B cell (primary cell): Measurements from ENCODE around the gene C1orf122. TPM values are rescaled to one million over a fixed set of nuclear protein-coding genes. Genes with fewer than 3 reads are reported as not detected.

Experiments
- ATAC-seq: fragments of 200-7000 bp; cut with Tn5 transposase; one replicate; pipeline ENCODE4 v1.10.0; 2021; ENCODE audit warnings: low read depth, mild to moderate bottlenecking, moderate number of reproducible peaks, moderate library complexity
- CTCF ChIA-PET: fragments of 350-600 bp; sonication (Branson Sonifier 250); formaldehyde crosslinking; loops from one replicate; lab custom pipeline; 2021; ENCODE audit warnings: antibody characterized with exemption, inconsistent platforms; lab: Charles Lee
- POLR2A ChIA-PET: fragments of 350-600 bp; sonication (Branson Sonifier 250); formaldehyde crosslinking; loops from one replicate; lab custom pipeline; 2021; ENCODE audit warnings: antibody characterized with exemption; lab: Charles Lee
- DNase-seq: peaks from one replicate; pipeline ENCODE4 v3.0.0; 2013
- H2AFZ ChIP-seq: 2 replicates; pipeline ENCODE4 v1.6.1; 2012; ENCODE audit warnings: mild to moderate bottlenecking, low read depth, low read length; ENCODE audit not compliant: insufficient read depth, poor library complexity, severe bottlenecking
- H3K27ac ChIP-seq, 2 donors: 1 replicate in 1 of 2; 2 replicates in 1 of 2; pipeline ENCODE4 v1.5.1; 2012 to 2013; ENCODE audit warnings: low read length in 2 of 2, mild to moderate bottlenecking in 2 of 2, moderate library complexity in 1 of 2
- H3K27me3 ChIP-seq, 4 experiments: fragments of 200-600 bp in 1 of 4; sonication (generic) in 1 of 4; replicated peaks in 1 of 4; 1 replicate in 2 of 4; 2 replicates in 2 of 4; pipeline versions ENCODE4 v1.6.1 to v1.7.0; 2013 to 2016; ENCODE audit warnings: low read length in 3 of 4, mild to moderate bottlenecking in 2 of 4, mixed read lengths in 1 of 4, moderate library complexity in 1 of 4; ENCODE audit not compliant: insufficient read depth in 4 of 4, control insufficient read depth in 3 of 4; ENCODE audit errors: control extremely low read depth in 1 of 4
- H3K36me3 ChIP-seq, 2 experiments: replicated peaks in 1 of 2; 1 replicate in 1 of 2; 2 replicates in 1 of 2; pipeline versions ENCODE4 v1.6.1 to v1.7.1; 2013; ENCODE audit warnings: low read length in 1 of 2; ENCODE audit not compliant: insufficient read depth in 2 of 2, control insufficient read depth in 1 of 2; ENCODE audit errors: control extremely low read depth in 1 of 2, extremely low read depth in 1 of 2
- H3K4me1 ChIP-seq, 2 donors: fragments of 200-600 bp in 1 of 2; sonication (generic) in 1 of 2; 1 replicate in 1 of 2; 2 replicates in 1 of 2; pipeline versions ENCODE4 v1.5.1 to v1.6.1; 2013 to 2017; ENCODE audit warnings: low read length in 2 of 2; ENCODE audit not compliant: control insufficient read depth in 2 of 2, insufficient read depth in 2 of 2
- H3K4me2 ChIP-seq: replicated peaks from 2 replicates; pipeline ENCODE3; 2012; ENCODE audit warnings: mild to moderate bottlenecking, low read depth, low read length; ENCODE audit not compliant: poor library complexity, severe bottlenecking
- H3K4me3 ChIP-seq, 5 experiments: fragments of 200-600 bp in 1 of 5; sonication (generic) in 1 of 5; 1 replicate in 3 of 5; 2 replicates in 2 of 5; pipeline versions ENCODE4 v1.5.1 to v1.7.0; 2011 to 2016; ENCODE audit warnings: low read length in 4 of 5, mild to moderate bottlenecking in 4 of 5, low read depth in 2 of 5, control low read depth in 1 of 5, moderate library complexity in 1 of 5; ENCODE audit not compliant: insufficient read depth in 1 of 5; ENCODE audit errors: control extremely low read depth in 1 of 5, extremely low read depth in 1 of 5
- H3K79me2 ChIP-seq: fragments of 200-600 bp; sonication (generic); one replicate; pipeline ENCODE4 v1.6.0; 2016; ENCODE audit warnings: low read length; ENCODE audit not compliant: control insufficient read depth, insufficient read depth
- H3K9ac ChIP-seq: fragments of 200-600 bp; sonication (generic); 2 replicates; pipeline ENCODE4 v1.6.1; 2017; ENCODE audit warnings: mild to moderate bottlenecking, low read length, moderate library complexity
- H3K9me3 ChIP-seq, 3 donors: one replicate each; pipeline versions ENCODE4 v1.6.1 to v1.7.1; 2013; ENCODE audit warnings: low read length in 2 of 3; ENCODE audit not compliant: control insufficient read depth in 2 of 3, insufficient read depth in 1 of 3; ENCODE audit errors: control extremely low read depth in 1 of 3
- H4K20me1 ChIP-seq: 2 replicates; pipeline ENCODE4 v1.6.0; 2012; ENCODE audit warnings: mild to moderate bottlenecking, low read length; ENCODE audit not compliant: insufficient read depth, control insufficient read depth, poor library complexity, severe bottlenecking
- H3K27ac Mint-ChIP-seq: one replicate; pipeline ENCODE4 v1.8.0; 2021; ENCODE audit warnings: mixed read lengths
- H3K27me3 Mint-ChIP-seq: one replicate; pipeline ENCODE4 v1.8.0; 2021; ENCODE audit warnings: mixed read lengths
- H3K4me1 Mint-ChIP-seq: one replicate; pipeline ENCODE4 v1.8.0; 2021; ENCODE audit warnings: mixed read lengths
- H3K4me3 Mint-ChIP-seq: one replicate; pipeline ENCODE4 v1.8.0; 2021; ENCODE audit warnings: mixed read lengths
- H3K9me3 Mint-ChIP-seq: one replicate; pipeline ENCODE4 v1.8.0; 2022; ENCODE audit warnings: mixed read lengths; ENCODE audit not compliant: insufficient read depth
- EZH2 ChIP-seq: IDR thresholded peaks from 2 replicates; pipeline ENCODE4 v1.6.1; 2012; ENCODE audit warnings: borderline replicate concordance, low read depth, mild to moderate bottlenecking, moderate library complexity, low read length; ENCODE audit not compliant: insufficient read depth, poor library complexity, severe bottlenecking
- WGBS: methylation state at CpG from one replicate; pipeline ENCODE4 v1.1.5; 2013; ENCODE audit warnings: missing lambda C conversion rate; ENCODE audit not compliant: insufficient coverage; 5-methylcytosine and 5-hydroxymethylcytosine counted together
- intact Hi-C: fragments of 100-400 bp; cut with micrococcal nuclease; formaldehyde crosslinking; loops from one replicate; pipeline ENCODE4 v1.10.0; 2022
- polyA plus RNA-seq: library from polyadenylated mRNA; depleted of rRNA; stranded (reverse); fragments of >200 nt; gene quantifications from 2 replicates; pipeline ENCODE4 v1.2.3, GENCODE V29; 2012
- total RNA-seq, 2 donors: library from RNA; stranded (reverse); fragments of 120-200 nt in 1 of 2; gene quantifications; 1 replicate in 1 of 2; 2 replicates in 1 of 2; pipeline versions ENCODE4 v1.2.3 to v1.2.4, GENCODE V29; 2013 to 2022
- TF ChIP-seq, protein P1 (sequence below): fragments of 200-600 bp; IDR thresholded peaks from one replicate; pipeline ENCODE4 v1.8.0; 2022; ENCODE audit warnings: antibody characterized with exemption, mild to moderate bottlenecking

Gene C1orf122
- total and polyA plus RNA-seq, 2 donors (not counting 1 experiment from before 2014, with no cell fraction given) = 15.7 to 16.9 TPM

DNA sequence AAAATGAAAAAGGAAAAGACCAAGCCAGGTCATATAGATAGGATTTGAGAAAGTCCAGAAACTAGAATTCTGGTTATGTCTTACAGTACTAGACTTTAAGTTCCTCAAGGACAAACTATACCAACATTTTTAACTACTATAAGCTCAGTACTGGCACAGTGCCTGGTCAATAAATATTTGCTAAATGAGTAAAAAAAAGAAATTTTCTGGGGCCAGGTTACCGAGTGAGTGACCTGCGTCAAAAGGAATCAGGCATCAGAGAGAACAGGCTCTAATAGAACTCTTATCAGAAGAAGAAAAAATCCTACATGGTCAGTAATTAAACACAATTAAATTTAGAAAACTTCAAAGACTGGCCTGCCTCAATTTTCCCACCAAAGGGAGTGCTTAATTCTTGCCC lies 24.2 kb downstream of the C1orf122 start:
- no peaks in the 10 kb centered on the region for H3K4me1 ChIP-seq
- Mint-ChIP-seq H3K4me3 (no peak overlapping the region), H3K27ac (no peak overlapping the region), H3K9me3 (no peaks in the 10 kb centered on the region), H3K4me1 (no peaks in the 10 kb centered on the region), H3K27me3 (no peaks in the 10 kb centered on the region)
- ATAC-seq (no peak), DNase-seq (no peak)
- no peaks in the 10 kb centered on the region for H4K20me1 ChIP-seq
- H3K4me2 ChIP-seq = no peak overlapping the region
- H3K9me3 ChIP-seq = no peaks in the 10 kb centered on the region
- WGBS = 100% methylated on average over 2 of the region's 2 CpGs
- ChIA-PET CTCF (interaction anchor here (0.7 kb wide), 1 partner anchor 28 kb away, joined by 3 read pairs; no protein-coding TSS in a partner anchor), POLR2A (no interaction called here)
- no peak for TF ChIP-seq EZH2
- TF ChIP-seq, protein P1, sequence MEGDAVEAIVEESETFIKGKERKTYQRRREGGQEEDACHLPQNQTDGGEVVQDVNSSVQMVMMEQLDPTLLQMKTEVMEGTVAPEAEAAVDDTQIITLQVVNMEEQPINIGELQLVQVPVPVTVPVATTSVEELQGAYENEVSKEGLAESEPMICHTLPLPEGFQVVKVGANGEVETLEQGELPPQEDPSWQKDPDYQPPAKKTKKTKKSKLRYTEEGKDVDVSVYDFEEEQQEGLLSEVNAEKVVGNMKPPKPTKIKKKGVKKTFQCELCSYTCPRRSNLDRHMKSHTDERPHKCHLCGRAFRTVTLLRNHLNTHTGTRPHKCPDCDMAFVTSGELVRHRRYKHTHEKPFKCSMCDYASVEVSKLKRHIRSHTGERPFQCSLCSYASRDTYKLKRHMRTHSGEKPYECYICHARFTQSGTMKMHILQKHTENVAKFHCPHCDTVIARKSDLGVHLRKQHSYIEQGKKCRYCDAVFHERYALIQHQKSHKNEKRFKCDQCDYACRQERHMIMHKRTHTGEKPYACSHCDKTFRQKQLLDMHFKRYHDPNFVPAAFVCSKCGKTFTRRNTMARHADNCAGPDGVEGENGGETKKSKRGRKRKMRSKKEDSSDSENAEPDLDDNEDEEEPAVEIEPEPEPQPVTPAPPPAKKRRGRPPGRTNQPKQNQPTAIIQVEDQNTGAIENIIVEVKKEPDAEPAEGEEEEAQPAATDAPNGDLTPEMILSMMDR = no peak
- H3K4me3 ChIP-seq = no peak overlapping the region
- no peaks in the 10 kb centered on the region for H3K27me3 ChIP-seq
- peaks cover 21 to 63% of the 10 kb centered on the region in 2 experiments for H3K36me3 ChIP-seq
- H3K9ac ChIP-seq = no peak overlapping the region
- peaks cover 5% of the 10 kb centered on the region for H3K79me2 ChIP-seq
- intact Hi-C loops = no loop called here
- no peak overlapping the region for H3K27ac ChIP-seq
- H2AFZ ChIP-seq = no peak overlapping the region

DNA sequence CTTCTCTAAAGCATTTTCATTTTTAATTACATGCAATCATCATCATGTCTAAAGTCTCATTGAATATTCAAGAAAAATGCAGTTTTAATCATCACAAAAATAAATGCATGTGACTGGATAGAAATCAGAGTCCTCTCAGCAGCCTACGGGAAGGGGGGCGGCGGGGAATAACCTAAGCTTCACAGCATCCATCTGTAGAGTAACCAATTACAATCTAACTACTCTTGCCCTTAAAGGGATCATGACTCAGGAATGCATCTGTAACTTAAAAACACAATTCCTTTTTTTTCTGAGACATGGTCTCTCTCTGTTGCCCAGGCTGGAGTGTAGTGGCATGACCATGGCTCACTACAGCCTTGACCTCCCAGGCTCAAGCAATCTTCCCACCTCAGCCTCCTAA lies 29.2 kb downstream of the C1orf122 start:
- Histone ChIP-seq H3K4me3 (no peak overlapping the region), H2AFZ (no peak overlapping the region), H4K20me1 (peaks cover 9% of the 10 kb centered on the region), H3K27me3 (no peaks in the 10 kb centered on the region), H3K4me1 (no peaks in the 10 kb centered on the region), H3K36me3 (peaks cover 28 to 78% of the 10 kb centered on the region in 2 experiments), H3K27ac (no peak overlapping the region), H3K9me3 (no peaks in the 10 kb centered on the region), H3K79me2 (peaks cover 22% of the 10 kb centered on the region), H3K9ac (no peak overlapping the region), H3K4me2 (no peak overlapping the region)
- POLR2A ChIA-PET = no interaction called here
- Mint-ChIP-seq H3K4me1 (peaks cover 2% of the 10 kb centered on the region), H3K27me3 (no peaks in the 10 kb centered on the region), H3K4me3 (no peak overlapping the region), H3K9me3 (no peaks in the 10 kb centered on the region), H3K27ac (no peak overlapping the region)
- ATAC-seq (no peak), DNase-seq (no peak)
- CTCF ChIA-PET = interaction anchor here (0.7 kb wide), 1 partner anchor 17 kb away, joined by 3 read pairs; no protein-coding TSS in a partner anchor
- 62% methylated on average over 3 of the region's 3 CpGs for WGBS
- intact Hi-C loops = no loop called here
- TF ChIP-seq, protein P1 = no peak
- no peak for TF ChIP-seq EZH2
